ENCODE results near the gene TEC. TPM values are rescaled to one million over a fixed set of nuclear protein-coding genes. Genes with fewer than 3 reads are reported as not detected.

TEC gene
- total RNA-seq, 1 donor from 2014 or later, result 0.35 TPM

DNA sequence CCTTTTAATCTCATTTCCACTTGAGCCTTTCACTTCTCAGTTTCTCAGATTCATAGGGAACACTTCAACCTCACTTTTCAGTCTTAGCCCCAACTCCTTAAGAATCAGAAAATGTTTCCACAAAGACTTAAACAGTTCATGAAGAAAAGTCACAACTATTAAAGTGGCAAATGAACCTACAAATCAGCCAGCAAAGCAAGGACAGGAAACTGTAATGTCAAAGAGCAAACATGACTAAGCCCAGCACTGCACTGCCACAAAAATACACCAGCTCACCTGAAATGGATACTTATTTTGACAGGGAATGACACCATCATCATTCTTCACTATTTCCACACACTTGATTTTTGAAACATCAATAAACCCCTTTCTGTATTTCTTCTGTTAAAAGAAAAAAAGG, 93.8 kb downstream of the TEC start:
- peaks cover 36% of the 10 kb centered on the region for H3K4me1 Mint-ChIP-seq (ENCODE audit: low read depth)
- DNase-seq (ENCODE audit: low spot score), result no peak
- peaks cover 8% of the 10 kb centered on the region for H3K9me3 Mint-ChIP-seq (ENCODE audit: low read depth)
- H3K36me3 Mint-ChIP-seq (ENCODE audit: low read depth), result peaks cover 2% of the 10 kb centered on the region
- no peak overlapping the region for H3K27ac Mint-ChIP-seq (ENCODE audit: unreplicated experiment)
- H3K27me3 Mint-ChIP-seq (ENCODE audit: low read depth), result no peaks in the 10 kb centered on the region
- TF ChIP-seq, protein P1, sequence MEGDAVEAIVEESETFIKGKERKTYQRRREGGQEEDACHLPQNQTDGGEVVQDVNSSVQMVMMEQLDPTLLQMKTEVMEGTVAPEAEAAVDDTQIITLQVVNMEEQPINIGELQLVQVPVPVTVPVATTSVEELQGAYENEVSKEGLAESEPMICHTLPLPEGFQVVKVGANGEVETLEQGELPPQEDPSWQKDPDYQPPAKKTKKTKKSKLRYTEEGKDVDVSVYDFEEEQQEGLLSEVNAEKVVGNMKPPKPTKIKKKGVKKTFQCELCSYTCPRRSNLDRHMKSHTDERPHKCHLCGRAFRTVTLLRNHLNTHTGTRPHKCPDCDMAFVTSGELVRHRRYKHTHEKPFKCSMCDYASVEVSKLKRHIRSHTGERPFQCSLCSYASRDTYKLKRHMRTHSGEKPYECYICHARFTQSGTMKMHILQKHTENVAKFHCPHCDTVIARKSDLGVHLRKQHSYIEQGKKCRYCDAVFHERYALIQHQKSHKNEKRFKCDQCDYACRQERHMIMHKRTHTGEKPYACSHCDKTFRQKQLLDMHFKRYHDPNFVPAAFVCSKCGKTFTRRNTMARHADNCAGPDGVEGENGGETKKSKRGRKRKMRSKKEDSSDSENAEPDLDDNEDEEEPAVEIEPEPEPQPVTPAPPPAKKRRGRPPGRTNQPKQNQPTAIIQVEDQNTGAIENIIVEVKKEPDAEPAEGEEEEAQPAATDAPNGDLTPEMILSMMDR (IDR thresholded peaks at IDR 0.05), result no peak
- no peak overlapping the region for H3K4me3 Mint-ChIP-seq (ENCODE audit: unreplicated experiment)

DNA sequence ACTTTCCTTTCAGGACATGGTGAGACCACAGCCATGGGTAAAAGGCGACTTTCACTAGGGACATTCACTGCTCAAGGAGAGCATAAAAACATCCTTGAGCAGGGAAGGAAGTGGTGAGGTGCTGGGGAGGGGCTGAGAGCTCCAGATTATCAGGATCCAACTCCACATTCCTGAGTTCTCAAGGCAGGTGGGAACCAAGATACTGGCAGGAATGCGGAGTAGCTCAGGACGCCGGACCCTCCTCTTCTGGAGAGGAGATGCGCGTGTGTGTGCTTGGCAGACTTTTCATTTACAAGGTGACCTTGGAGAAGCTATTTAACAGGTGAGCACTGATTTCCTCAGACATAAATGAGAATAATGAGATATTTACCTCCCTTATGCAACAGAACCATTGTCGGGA, 94.3 kb downstream of the TEC start:
- Mint-ChIP-seq H3K27me3 (ENCODE audit: low read depth) (no peaks in the 10 kb centered on the region), H3K9me3 (ENCODE audit: low read depth) (peaks cover 8% of the 10 kb centered on the region), H3K36me3 (ENCODE audit: low read depth) (peaks cover 2% of the 10 kb centered on the region), H3K27ac (ENCODE audit: unreplicated experiment) (no peak overlapping the region), H3K4me3 (ENCODE audit: unreplicated experiment) (no peak overlapping the region), H3K4me1 (ENCODE audit: low read depth) (peaks cover 32% of the 10 kb centered on the region)
- no peak for DNase-seq (ENCODE audit: low spot score)
- TF ChIP-seq, protein P1 (IDR thresholded peaks at IDR 0.05), result no peak

DNA sequence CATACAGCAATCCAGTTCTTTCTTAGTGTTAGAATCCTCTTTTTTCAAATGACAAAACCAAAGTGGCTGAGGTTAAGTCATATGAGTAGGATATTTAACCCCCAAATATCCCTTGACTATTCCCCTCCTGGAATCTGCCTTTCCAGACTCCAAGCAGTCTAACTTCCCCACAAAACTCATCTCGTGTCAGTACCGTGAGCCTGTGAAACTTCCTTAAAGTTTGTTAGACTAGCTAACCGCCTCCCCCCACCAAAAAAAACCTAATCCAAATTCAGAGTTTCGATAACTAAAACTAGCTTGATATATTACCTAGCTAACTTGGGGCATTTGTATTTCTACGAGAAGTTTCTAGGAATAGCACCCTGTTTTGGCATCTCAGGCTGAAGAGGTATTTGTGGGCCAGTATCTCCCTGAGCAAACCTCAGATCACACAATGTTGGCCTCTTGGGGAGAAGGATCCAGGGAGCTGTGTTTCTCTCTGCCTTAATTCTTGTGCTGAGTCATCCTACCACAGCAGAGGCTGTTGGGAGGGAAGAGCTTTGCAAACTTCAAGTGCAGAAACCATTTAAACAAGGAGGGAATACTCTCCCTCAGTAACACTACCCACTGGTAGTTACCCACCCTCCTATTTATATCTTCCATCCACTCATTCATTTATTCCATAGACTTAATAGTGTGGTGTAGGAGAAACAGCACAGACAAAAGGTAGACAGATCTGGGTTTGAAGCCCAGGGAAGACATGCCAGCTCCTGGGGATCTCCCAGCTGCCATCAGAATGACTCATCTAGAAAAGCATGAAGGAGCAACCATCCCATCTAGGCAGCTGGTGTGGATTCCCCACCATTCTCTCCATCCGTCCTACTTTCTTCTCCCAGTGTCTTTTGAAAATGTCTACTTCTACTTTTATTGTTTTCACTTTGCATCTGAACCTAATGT, 96.3 kb downstream of the TEC start:
- Mint-ChIP-seq H3K4me1 (ENCODE audit: low read depth) (peaks cover 29% of the 10 kb centered on the region), H3K36me3 (ENCODE audit: low read depth) (peaks cover 2% of the 10 kb centered on the region)
- DNase-seq (ENCODE audit: low spot score), result no peak

DNA sequence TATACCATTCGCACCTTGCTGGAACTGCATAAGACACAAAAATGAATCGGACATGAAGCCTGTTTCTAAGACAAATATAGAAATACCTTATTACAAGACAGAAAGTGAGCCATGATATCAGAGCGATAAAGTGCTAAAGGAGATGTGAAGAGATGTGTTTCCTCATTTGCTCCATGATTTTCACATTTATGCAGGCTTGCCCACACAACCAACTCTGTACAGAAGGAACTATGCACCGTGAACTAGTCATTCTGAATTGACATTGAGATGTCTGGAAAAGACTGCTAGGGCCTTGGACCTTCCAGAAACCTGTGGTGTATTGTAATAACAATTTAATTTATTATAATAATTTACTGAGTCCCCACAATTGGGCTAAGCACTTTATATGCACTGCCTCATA, 97.0 kb downstream of the TEC start:
- Mint-ChIP-seq H3K4me3 (ENCODE audit: unreplicated experiment) (no peak overlapping the region), H3K4me1 (ENCODE audit: low read depth) (peaks cover 29% of the 10 kb centered on the region), H3K36me3 (ENCODE audit: low read depth) (no peaks in the 10 kb centered on the region), H3K27me3 (ENCODE audit: low read depth) (no peaks in the 10 kb centered on the region), H3K9me3 (ENCODE audit: low read depth) (peaks cover 10% of the 10 kb centered on the region), H3K27ac (ENCODE audit: unreplicated experiment) (no peak overlapping the region)
- TF ChIP-seq, protein P1 (IDR thresholded peaks at IDR 0.05), result no peak
- no peak for DNase-seq (ENCODE audit: low spot score)

More for the DNA sequence above, 96.3 kb downstream of the TEC start:
- TF ChIP-seq, protein P1 (IDR thresholded peaks at IDR 0.05), result no peak
- Mint-ChIP-seq H3K4me3 (ENCODE audit: unreplicated experiment) (no peak overlapping the region), H3K27ac (ENCODE audit: unreplicated experiment) (peak overlapping the region; percentile 91), H3K27me3 (ENCODE audit: low read depth) (no peaks in the 10 kb centered on the region), H3K9me3 (ENCODE audit: low read depth) (peaks cover 12% of the 10 kb centered on the region)

DNA sequence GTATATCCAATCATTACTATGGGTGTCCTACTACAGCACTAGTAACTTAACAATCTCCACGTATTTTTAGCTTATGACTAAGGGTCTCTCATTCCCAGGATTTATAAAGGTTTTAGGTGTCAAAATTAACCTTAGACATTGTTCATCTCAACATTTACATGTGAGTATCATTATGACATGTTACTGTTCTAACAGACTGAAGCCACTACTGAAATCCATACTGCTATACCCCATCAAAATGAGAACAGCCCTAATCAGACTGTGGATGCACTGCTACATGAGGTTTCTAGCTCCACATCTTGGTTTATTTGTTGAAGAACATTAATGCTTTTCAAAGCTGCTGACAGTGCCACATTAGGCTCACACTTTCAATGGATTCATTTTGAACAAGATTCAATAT, 100.0 kb downstream of the TEC start:
- Mint-ChIP-seq H3K27me3 (ENCODE audit: low read depth) (no peaks in the 10 kb centered on the region), H3K4me1 (ENCODE audit: low read depth) (peaks cover 17% of the 10 kb centered on the region), H3K9me3 (ENCODE audit: low read depth) (peaks cover 8% of the 10 kb centered on the region), H3K36me3 (ENCODE audit: low read depth) (no peaks in the 10 kb centered on the region), H3K4me3 (ENCODE audit: unreplicated experiment) (no peak overlapping the region), H3K27ac (ENCODE audit: unreplicated experiment) (no peak overlapping the region)
- no peak for DNase-seq (ENCODE audit: low spot score)
- TF ChIP-seq, protein P1 (IDR thresholded peaks at IDR 0.05), result no peak
